Measurements from ENCODE around the gene PEF1.

The PEF1 gene

DNA sequence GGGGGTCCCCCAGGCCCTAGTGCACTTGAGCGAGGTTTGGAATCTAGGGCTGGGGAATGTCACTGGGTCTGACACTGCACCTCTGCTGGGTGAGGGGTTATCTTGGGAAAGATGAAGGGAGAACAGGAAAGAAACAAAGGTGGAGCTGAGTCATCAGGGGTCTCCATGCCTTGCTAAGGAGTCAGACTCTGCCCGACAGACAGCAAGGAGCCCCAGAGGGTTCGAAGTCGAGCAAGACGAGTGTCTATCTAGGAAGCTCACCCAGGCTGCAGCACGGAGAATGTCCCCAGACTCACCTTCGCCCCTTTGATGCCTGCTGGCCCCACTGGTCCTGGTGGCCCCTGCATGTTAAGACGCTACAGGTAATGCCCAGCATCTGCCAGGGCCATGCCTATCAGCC lies 41.1 kb upstream of the PEF1 start:
- TF ChIP-seq CEBPB (IDR thresholded peaks at IDR 0.05): no peak

- TF ChIP-seq RAD21 (IDR thresholded peaks at IDR 0.05; ENCODE audit: low read depth) (peak; percentile 47; the same call in 1 of the 2 replicates), ZBTB7A (IDR thresholded peaks at IDR 0.05; ENCODE audit: low read depth) (no peak), REST (IDR thresholded peaks at IDR 0.05; ENCODE audit: low read depth) (no peak), USF1 (IDR thresholded peaks at IDR 0.05) (no peak)
Measured at GRCh38 chr1:31683997-31684396, 39.3 kb upstream of the PEF1 start.

DNA sequence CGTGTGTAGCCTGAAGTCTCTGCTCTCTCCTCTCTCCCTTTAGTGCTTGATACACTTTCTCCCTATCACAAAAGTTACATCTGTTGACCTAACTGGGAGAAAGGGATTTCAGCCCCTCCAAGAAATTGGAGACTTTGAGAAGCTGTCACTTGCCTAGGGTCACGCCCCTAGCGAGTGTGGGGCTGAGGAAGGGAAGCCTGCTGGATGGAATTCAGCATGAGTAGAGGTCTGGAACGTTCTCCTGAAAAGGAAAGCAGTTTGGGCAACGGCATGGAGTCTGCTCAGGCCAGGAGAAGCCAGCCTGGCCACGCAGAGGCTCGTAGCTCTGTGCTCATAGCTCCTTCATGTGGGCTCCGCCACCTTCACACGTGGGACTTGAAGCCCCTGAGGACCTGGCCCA lies 36.7 kb upstream of the PEF1 start:
- TF ChIP-seq CREB1 (IDR thresholded peaks at IDR 0.05; ENCODE audit: low read depth) (no peak), NFIC (IDR thresholded peaks at IDR 0.05) (no peak), EP300 (IDR thresholded peaks at IDR 0.05; ENCODE audit: borderline replicate concordance) (no peak), TAF1 (IDR thresholded peaks at IDR 0.05; ENCODE audit: low read depth) (no peak), YY1 (IDR thresholded peaks at IDR 0.05; ENCODE audit: low read depth) (no peak), RAD21 (IDR thresholded peaks at IDR 0.05; ENCODE audit: low read depth) (no peak), TEAD4 (IDR thresholded peaks at IDR 0.05) (no peak), ZBTB7A (IDR thresholded peaks at IDR 0.05; ENCODE audit: low read depth) (no peak), EGR1 (IDR thresholded peaks at IDR 0.05) (no peak)

GRCh38 chr1:31679676-31680230 lies 35.1 kb upstream of the PEF1 start:
- TF ChIP-seq USF1 (IDR thresholded peaks at IDR 0.05) (no peak), REST (IDR thresholded peaks at IDR 0.05; ENCODE audit: low read depth) (no peak), TAF1 (IDR thresholded peaks at IDR 0.05; ENCODE audit: low read depth) (no peak), CREB1 (IDR thresholded peaks at IDR 0.05; ENCODE audit: low read depth) (no peak), ZBTB7A (IDR thresholded peaks at IDR 0.05; ENCODE audit: low read depth) (no peak), EP300 (IDR thresholded peaks at IDR 0.05; ENCODE audit: borderline replicate concordance) (no peak), TEAD4 (IDR thresholded peaks at IDR 0.05) (no peak), EGR1 (IDR thresholded peaks at IDR 0.05) (no peak), FOXM1 (IDR thresholded peaks at IDR 0.05; ENCODE audit: borderline replicate concordance, low read depth) (no peak), YY1 (IDR thresholded peaks at IDR 0.05; ENCODE audit: low read depth) (no peak), RAD21 (IDR thresholded peaks at IDR 0.05; ENCODE audit: low read depth) (no peak), TCF12 (IDR thresholded peaks at IDR 0.05; ENCODE audit: low read depth) (no peak), CEBPB (IDR thresholded peaks at IDR 0.05) (no peak), NFIC (IDR thresholded peaks at IDR 0.05) (no peak)
- TF ChIP-seq, protein P1, sequence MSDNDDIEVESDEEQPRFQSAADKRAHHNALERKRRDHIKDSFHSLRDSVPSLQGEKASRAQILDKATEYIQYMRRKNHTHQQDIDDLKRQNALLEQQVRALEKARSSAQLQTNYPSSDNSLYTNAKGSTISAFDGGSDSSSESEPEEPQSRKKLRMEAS (IDR thresholded peaks at IDR 0.05): no peak

DNA sequence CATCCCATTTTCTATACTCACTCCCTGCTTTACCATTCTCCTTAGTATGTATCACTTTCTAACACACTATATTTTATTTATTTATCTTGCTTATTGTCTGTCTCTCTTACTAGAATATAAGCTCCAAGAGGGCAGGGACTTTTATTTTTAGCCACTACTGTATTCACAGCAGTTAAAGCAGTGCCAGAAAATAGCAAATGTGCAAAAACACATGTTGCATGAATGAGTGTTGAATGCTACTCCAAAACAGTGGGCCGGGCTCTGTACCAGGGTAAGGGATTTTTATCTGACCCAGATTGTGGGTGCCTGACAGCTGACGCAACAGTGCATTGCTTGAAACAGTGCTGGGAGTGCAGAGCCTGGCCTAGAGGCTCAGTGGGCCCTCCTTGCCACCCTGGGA lies 34.4 kb upstream of the PEF1 start:
- TF ChIP-seq CREB1 (IDR thresholded peaks at IDR 0.05; ENCODE audit: low read depth): no peak
- no peak for TF ChIP-seq REST (IDR thresholded peaks at IDR 0.05; ENCODE audit: low read depth)
- no peak for TF ChIP-seq TEAD4 (IDR thresholded peaks at IDR 0.05)
- TF ChIP-seq, protein P1 (IDR thresholded peaks at IDR 0.05): no peak
- no peak for TF ChIP-seq CEBPB (IDR thresholded peaks at IDR 0.05)
- no peak for TF ChIP-seq ZBTB7A (IDR thresholded peaks at IDR 0.05; ENCODE audit: low read depth)
- TF ChIP-seq FOXM1 (IDR thresholded peaks at IDR 0.05; ENCODE audit: borderline replicate concordance, low read depth): no peak
- no peak for TF ChIP-seq EGR1 (IDR thresholded peaks at IDR 0.05)
